ENCODE measurements around the gene PTPRN. TPM values are rescaled to one million over a fixed set of nuclear protein-coding genes. Genes with fewer than 3 reads are reported as not detected.

PTPRN gene
- total and polyA plus RNA-seq, 2 of the 4 experiments (the other 2 are of a cell fraction), result 5.2 to 22.0 TPM

- no peak for TF ChIP-seq RFX5 (IDR thresholded peaks at IDR 0.05; ENCODE audit: low read depth, low read length)
Observed at GRCh38 chr2:219279151-219279915, 29.9 kb downstream of the PTPRN start, which contains the start of gene DNAJB2 (continued).

DNA sequence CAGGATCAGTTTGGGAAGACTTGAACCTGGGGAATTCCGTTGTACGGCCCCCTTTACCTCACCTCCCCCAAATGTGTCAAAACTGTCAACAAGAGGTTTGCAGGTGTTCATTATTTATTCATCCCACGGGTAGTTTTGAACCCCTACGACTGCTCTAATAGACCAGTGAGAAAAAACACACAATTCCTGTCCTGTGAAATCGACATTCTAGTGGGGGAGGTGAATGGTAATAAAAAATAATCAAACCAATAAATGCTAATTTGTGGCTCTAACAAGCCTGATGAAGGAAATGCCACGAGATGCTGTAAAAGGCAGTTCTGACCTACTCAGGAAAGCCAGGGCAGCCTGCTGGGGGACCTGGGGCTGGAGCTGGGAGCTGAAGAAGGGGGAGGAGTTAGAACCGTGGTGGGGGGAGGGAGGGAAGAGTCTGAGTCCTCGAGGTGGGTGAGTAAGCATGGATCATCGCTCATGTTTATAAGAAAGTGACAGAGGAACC is 30.5 kb downstream of the PTPRN start:
- H4K5ac ChIP-seq (ENCODE audit: low read depth, low read length), result peak overlapping the region; percentile 90
- ChIA-PET CTCF (interaction anchor here (0.6 to 3.2 kb wide), 9 partner anchors 9 to 107 kb away, joined by 3 to 29 read pairs (median 3); partner anchors contain the start of gene CNPPD1), POLR2A (ENCODE audit: unreplicated experiment) (interaction anchor here (0.6 kb wide), 1 partner anchor 43 kb away, joined by 8 read pairs; no protein-coding TSS in a partner anchor)
- peak overlapping the region; percentile 53 for H3K4me2 ChIP-seq (ENCODE audit: low read depth, low read length)
- peak overlapping the region; percentile 91 for H2BK20ac ChIP-seq (ENCODE audit: low read depth, low read length)
- peak overlapping the region; percentile 37 for H2AFZ ChIP-seq (replicated peaks; ENCODE audit: low read length, poor library complexity)
- peak overlapping the region; percentile 48 for H2AK9ac ChIP-seq (replicated peaks; ENCODE audit: low read depth, low read length, poor library complexity)
- no TSS peak for BruUV-seq (replicated peaks)
- H3K36me3 ChIP-seq (ENCODE audit: control insufficient read depth, insufficient read depth, low read length), result peaks cover 30% of the 10 kb centered on the region
- H3K4ac ChIP-seq (ENCODE audit: low read depth, low read length), result peak overlapping the region; percentile 85
- H3K14ac ChIP-seq (replicated peaks; ENCODE audit: low read depth, low read length), result peak overlapping the region; percentile 88
- peak overlapping the region; percentile 72; the same call in 2 of the 3 replicates for H2BK15ac ChIP-seq (ENCODE audit: low read depth, low read length)
- H2BK5ac ChIP-seq (ENCODE audit: low read depth, low read length, poor library complexity, severe bottlenecking), result peak overlapping the region; percentile 77
- in situ Hi-C loops (cut with MboI; ENCODE audit: low sequenced_read_pairs), result no loop called here
- peak overlapping the region; percentile 96 for H2BK120ac ChIP-seq (ENCODE audit: low read depth, low read length)
- H3K18ac ChIP-seq (ENCODE audit: low read depth, low read length), result peak overlapping the region; percentile 68
- ATAC-seq (ENCODE audit: low read depth) (no peak), DNase-seq (no peak)
- H3K23ac ChIP-seq (ENCODE audit: low read depth, low read length), result peak overlapping the region; percentile 83; the same call in 1 of the 2 replicates
- peak overlapping the region; percentile 96; the same call in 1 of the 2 replicates for H2AK5ac ChIP-seq (ENCODE audit: low read depth, low read length)
- peak overlapping the region; percentile 87; a peak in 3 of 4 replicates for H4K8ac ChIP-seq (ENCODE audit: low read depth in 2 of 2, low read length in 2 of 2)
- peak overlapping the region; percentile 64 for H3K56ac ChIP-seq (ENCODE audit: extremely low read depth, insufficient read depth, low read length)
- H3K27ac ChIP-seq (ENCODE audit: insufficient read depth, low read length), result peak overlapping the region; percentile 73
- no peak overlapping the region; the same call in 1 of the 2 replicates for H3K4me3 ChIP-seq (ENCODE audit: insufficient read depth, low read depth, low read length)
- WGBS, 2 experiments (ENCODE audit: extremely low coverage in 2 of 2, insufficient read length in 1 of 2), result 0% methylated on average over 1 of the region's 9 CpGs; no CpG with 5 or more reads in 1 of the 2 experiments
- peaks cover 16 to 30% of the 10 kb centered on the region in 2 experiments for H3K79me1 ChIP-seq (ENCODE audit: low read depth in 1 of 2, low read length in 2 of 2)
- H3K4me1 ChIP-seq (ENCODE audit: control insufficient read depth, insufficient read depth, low read length), result peaks cover 20% of the 10 kb centered on the region
- H3K9ac ChIP-seq (ENCODE audit: low read depth, low read length), result peak overlapping the region; percentile 41
- no peaks in the 10 kb centered on the region for H3K27me3 ChIP-seq (ENCODE audit: control insufficient read depth, insufficient read depth, low read length)
- no peaks in the 10 kb centered on the region for H4K20me1 ChIP-seq (ENCODE audit: insufficient read depth, low read length)
- dilution Hi-C loops (cut with HindIII; ENCODE audit: low sequenced_read_pairs, unreplicated experiment), result no loop called here
- intact Hi-C loops (cut with micrococcal nuclease), result loop anchor here (1.0 to 5.0 kb wide), 3 partner anchors 11 to 101 kb away; partner anchors contain the start of genes ABCB6, CNPPD1 and RETREG2
- no peaks in the 10 kb centered on the region for H3K9me3 ChIP-seq (ENCODE audit: control insufficient read depth, insufficient read depth, low read length)
- peak overlapping the region; percentile 67 for H4K91ac ChIP-seq (ENCODE audit: insufficient read depth, low read depth, low read length)
- TF ChIP-seq RAD21 (IDR thresholded peaks at IDR 0.05; ENCODE audit: low read length), result peak; percentile 32; the same call in 1 of the 2 replicates
- peak; percentile 11; the same call in 1 of the 2 replicates for TF ChIP-seq SMC3 (IDR thresholded peaks at IDR 0.05; ENCODE audit: low read depth, low read length)
- peak; percentile 97 for TF ChIP-seq FOS (IDR thresholded peaks at IDR 0.05; ENCODE audit: low read depth, low read length)
- no peak for TF ChIP-seq POLR2A (IDR thresholded peaks at IDR 0.05; ENCODE audit: low read depth, low read length)
- TF ChIP-seq BHLHE40 (IDR thresholded peaks at IDR 0.05; ENCODE audit: low read depth, low read length), result no peak
- peaks cover 14% of the 10 kb centered on the region for H3K9me1 ChIP-seq (ENCODE audit: insufficient read depth, low read length)
